Uterus (tissue), 4 donors: ENCODE results near the gene SPIRE1. TPM values are rescaled to one million over a fixed set of nuclear protein-coding genes. Genes with fewer than 3 reads are reported as not detected.

Source experiments
- DNase-seq, 2 donors: peaks; one replicate each; pipeline ENCODE4 v3.0.0-alpha.2; 2019 to 2020
- H3K27ac ChIP-seq, 2 donors: fragments of 200-600 bp; sonication (generic); 1 replicate in 1 of 2; 2 replicates in 1 of 2; pipeline ENCODE4 v1.5.1; 2016 to 2018
- H3K27me3 ChIP-seq, 2 donors: fragments of 200-600 bp; sonication (generic); one replicate each; pipeline ENCODE4 v1.5.1; 2018 to 2019; ENCODE audit warnings: control low read depth in 1 of 2
- H3K36me3 ChIP-seq, 2 donors: fragments of 200-600 bp; sonication (generic); one replicate each; pipeline ENCODE4 v1.5.1; 2019; ENCODE audit warnings: control low read depth in 1 of 2
- H3K4me1 ChIP-seq, 2 donors: fragments of 200-600 bp; sonication (generic); one replicate each; pipeline ENCODE4 v1.5.1; 2018 to 2019; ENCODE audit warnings: control low read depth in 1 of 2
- H3K4me3 ChIP-seq, 2 donors: fragments of 200-600 bp; sonication (generic); 1 replicate in 1 of 2; 2 replicates in 1 of 2; pipeline ENCODE4 v1.5.1; 2018 to 2019; ENCODE audit warnings: mild to moderate bottlenecking in 1 of 2
- H3K9me3 ChIP-seq, 2 donors: fragments of 200-600 bp; sonication (generic); one replicate each; pipeline ENCODE4 v1.5.1; 2019; ENCODE audit warnings: control low read depth in 1 of 2
- POLR2A ChIP-seq, 2 donors: fragments of 450-650 bp; IDR thresholded peaks; one replicate each; pipeline ENCODE4 v1.6.1; 2016; ENCODE audit warnings: antibody characterized with exemption in 2 of 2, mild to moderate bottlenecking in 1 of 2, moderate library complexity in 1 of 2
- intact Hi-C: fragments of 100-400 bp; cut with DNase I; formaldehyde crosslinking; loops from one replicate; pipeline ENCODE4 v1.15.1; 2023; ENCODE audit warnings: low total_unique reads
- total RNA-seq, 4 donors: library from RNA; depleted of rRNA in 3 of 4; stranded (reverse); fragments of >200 nt in 3 of 4; gene quantifications; one replicate each; pipeline versions ENCODE4 v1.1.0 to v1.2.4, GENCODE V29; 2014 to 2023
- TF ChIP-seq, protein P1 (sequence below), 4 experiments: fragments of 200-600 bp in 2 of 4; fragments of 450-650 bp in 2 of 4; sonication (generic) in 2 of 4; IDR thresholded peaks; one replicate each; pipeline ENCODE4 v1.5.1; 2016 to 2019; ENCODE audit warnings: antibody characterized with exemption in 4 of 4, mild to moderate bottlenecking in 2 of 4, moderate library complexity in 1 of 4
- donor health status: DM: yes; HTN: yes; CAD: no.

SPIRE1 gene
- total RNA-seq, 4 donors from 2014 or later, result 12.9 to 78.1 (median 27.5) TPM

DNA sequence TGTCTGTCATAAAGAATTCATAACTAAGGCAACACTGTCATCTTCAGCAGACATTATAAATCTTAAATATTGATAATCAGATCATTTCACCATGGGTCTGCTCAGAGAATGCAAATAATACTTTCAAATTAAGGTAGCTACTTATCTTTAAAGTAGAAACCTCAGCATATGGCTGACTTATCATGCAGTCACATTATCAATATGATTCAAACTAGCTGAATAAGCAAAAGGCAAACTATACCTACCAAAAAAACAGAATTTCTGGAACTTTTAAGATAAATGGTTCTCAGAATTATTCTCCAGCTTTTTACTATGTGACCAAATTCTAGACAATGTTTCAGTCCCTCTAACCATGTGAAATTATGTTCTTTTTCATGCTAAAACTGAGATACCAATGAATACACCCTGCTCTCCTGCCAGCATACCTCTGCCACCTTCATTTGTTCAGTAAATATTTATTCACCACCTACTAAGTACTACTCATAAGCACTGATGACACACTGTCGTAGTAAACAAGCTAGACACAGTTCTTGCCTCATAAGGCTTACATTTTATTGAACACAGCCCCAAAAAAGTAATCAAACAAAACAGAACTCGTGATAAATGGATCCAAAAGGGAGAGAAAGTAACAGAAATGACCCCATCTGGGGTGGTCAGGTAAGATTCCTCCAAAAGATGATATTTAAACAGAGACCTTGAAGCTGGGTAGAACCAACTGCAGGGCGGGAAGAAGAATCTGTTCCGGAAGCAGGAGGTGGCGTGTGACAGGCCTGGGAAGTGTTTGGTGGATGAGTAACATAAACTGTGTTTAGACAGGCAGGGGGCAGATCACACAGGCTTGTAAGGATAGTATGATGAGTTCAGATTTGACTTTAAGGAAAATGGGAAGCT, 17.7 kb downstream of the SPIRE1 start:
- H3K4me1 ChIP-seq, result peaks cover 0 to 2% of the 10 kb centered on the region in 2 donors
- no peaks in the 10 kb centered on the region for H3K27me3 ChIP-seq
- no peaks in the 10 kb centered on the region for H3K9me3 ChIP-seq
- TF ChIP-seq POLR2A (IDR thresholded peaks at IDR 0.05), result no peak
- TF ChIP-seq, protein P1, sequence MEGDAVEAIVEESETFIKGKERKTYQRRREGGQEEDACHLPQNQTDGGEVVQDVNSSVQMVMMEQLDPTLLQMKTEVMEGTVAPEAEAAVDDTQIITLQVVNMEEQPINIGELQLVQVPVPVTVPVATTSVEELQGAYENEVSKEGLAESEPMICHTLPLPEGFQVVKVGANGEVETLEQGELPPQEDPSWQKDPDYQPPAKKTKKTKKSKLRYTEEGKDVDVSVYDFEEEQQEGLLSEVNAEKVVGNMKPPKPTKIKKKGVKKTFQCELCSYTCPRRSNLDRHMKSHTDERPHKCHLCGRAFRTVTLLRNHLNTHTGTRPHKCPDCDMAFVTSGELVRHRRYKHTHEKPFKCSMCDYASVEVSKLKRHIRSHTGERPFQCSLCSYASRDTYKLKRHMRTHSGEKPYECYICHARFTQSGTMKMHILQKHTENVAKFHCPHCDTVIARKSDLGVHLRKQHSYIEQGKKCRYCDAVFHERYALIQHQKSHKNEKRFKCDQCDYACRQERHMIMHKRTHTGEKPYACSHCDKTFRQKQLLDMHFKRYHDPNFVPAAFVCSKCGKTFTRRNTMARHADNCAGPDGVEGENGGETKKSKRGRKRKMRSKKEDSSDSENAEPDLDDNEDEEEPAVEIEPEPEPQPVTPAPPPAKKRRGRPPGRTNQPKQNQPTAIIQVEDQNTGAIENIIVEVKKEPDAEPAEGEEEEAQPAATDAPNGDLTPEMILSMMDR (IDR thresholded peaks at IDR 0.05), result no peak
- no peaks in the 10 kb centered on the region for H3K36me3 ChIP-seq
- H3K4me3 ChIP-seq, result no peak overlapping the region
- no peak for DNase-seq
- no peak overlapping the region for H3K27ac ChIP-seq
- intact Hi-C loops, result no loop called here

DNA sequence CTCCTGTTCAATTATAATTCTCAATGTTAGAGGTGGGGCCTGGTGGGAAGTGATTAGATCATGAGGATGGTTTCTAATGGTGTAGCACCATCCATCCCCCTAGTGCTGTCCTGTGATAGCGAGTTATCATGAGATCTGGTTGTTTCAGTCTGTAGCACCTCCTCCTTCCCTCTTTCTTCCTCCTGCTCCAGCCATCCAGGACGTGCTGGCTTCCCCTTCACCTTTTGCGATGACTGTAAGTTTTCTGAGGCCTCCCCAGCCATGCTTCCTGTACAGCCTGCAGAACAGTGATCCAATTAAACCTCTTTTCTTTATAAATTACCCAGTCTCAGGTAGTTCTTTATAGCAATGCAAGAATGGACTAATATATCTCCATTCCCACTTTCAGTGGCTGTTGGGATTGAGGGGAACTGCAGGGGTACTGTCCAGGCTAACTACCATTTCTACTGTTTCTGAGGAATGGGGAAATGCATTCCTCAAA, 19.2 kb downstream of the SPIRE1 start:
- H3K4me3 ChIP-seq, result no peak overlapping the region
- H3K27me3 ChIP-seq, result no peaks in the 10 kb centered on the region
- H3K9me3 ChIP-seq, result no peaks in the 10 kb centered on the region
- H3K4me1 ChIP-seq, result no peaks in the 10 kb centered on the region
- no peak overlapping the region for H3K27ac ChIP-seq
- intact Hi-C loops, result no loop called here
- no peak for TF ChIP-seq POLR2A (IDR thresholded peaks at IDR 0.05)
- TF ChIP-seq, protein P1 (IDR thresholded peaks at IDR 0.05), result no peak
- no peaks in the 10 kb centered on the region for H3K36me3 ChIP-seq
- no peak for DNase-seq

DNA sequence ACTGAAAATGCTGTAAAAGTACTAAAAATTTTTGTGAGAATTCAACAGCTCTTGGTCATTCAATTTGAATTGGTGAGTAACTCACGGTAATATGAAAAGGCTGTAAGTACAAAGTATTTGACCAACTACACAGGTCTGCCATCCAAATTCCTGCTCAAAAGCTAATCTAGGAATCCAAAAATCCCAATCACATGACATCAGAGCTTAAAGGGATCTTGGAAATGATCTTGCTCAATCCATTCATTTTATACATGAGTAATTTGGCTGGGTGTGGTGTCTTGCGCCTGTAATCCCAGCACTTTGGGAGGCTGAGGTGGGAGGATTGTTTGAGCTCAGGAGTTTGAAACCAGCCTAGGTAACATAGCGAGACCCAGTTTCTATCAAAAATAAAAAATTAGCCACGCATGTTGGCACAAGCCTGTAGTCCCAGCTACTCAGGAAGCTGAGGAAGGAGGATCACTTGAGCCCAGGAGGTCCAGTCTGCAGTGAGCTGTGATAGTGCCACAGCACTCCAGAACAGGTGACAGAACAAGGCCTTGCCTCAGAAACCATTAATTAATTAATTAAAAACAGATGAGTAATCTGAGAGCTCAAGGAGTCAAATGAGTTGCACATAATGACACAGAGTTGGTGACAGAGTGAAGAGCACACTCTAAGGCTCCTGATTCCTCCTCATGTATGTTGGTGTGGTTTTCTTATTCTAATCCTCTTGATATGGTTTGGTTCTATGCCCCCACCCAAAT, 19.8 kb downstream of the SPIRE1 start:
- H3K36me3 ChIP-seq, result no peaks in the 10 kb centered on the region
- no peaks in the 10 kb centered on the region for H3K4me1 ChIP-seq
- H3K9me3 ChIP-seq, result no peaks in the 10 kb centered on the region
- no peak for DNase-seq
- TF ChIP-seq POLR2A (IDR thresholded peaks at IDR 0.05), result no peak
- TF ChIP-seq, protein P1 (IDR thresholded peaks at IDR 0.05), result no peak
- intact Hi-C loops, result no loop called here
- no peak overlapping the region for H3K4me3 ChIP-seq
- H3K27me3 ChIP-seq, result no peaks in the 10 kb centered on the region
- no peak overlapping the region for H3K27ac ChIP-seq

DNA sequence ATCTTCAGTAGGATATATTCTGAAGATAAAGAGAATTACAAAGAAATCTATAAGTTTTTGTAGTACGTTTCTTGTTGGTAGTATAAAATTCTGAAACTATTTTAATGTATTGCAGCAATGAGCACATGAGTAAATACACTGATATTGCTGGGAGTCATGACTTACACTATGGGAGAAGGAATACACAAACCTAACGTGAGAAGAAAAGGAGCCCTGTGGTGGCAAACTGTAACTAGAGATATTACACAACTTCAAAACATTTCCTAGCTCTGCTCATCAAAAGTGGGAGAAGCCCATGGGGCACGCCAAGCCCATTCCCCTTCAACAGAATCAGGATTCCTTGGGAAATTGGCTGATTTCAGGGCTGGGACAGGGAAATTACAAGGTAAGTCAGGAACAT, 20.5 kb downstream of the SPIRE1 start:
- no peak overlapping the region for H3K4me3 ChIP-seq
- no peak overlapping the region for H3K27ac ChIP-seq
- no peaks in the 10 kb centered on the region for H3K27me3 ChIP-seq
- no peaks in the 10 kb centered on the region for H3K9me3 ChIP-seq
- intact Hi-C loops, result no loop called here
- DNase-seq, result no peak
- no peaks in the 10 kb centered on the region for H3K4me1 ChIP-seq
- TF ChIP-seq, protein P1 (IDR thresholded peaks at IDR 0.05), result no peak
- TF ChIP-seq POLR2A (IDR thresholded peaks at IDR 0.05), result no peak
- H3K36me3 ChIP-seq, result no peaks in the 10 kb centered on the region
